Activated CD4-positive, alpha-beta T cell treated with anti-CD3 and anti-CD28 coated beads for 48 hours (primary cell): ENCODE measurements around the gene RBBP8NL.

Experiments used
- DNase-seq: peaks from one replicate; pipeline ENCODE4 v3.0.0-alpha.2; 2020

Gene RBBP8NL

DNA sequence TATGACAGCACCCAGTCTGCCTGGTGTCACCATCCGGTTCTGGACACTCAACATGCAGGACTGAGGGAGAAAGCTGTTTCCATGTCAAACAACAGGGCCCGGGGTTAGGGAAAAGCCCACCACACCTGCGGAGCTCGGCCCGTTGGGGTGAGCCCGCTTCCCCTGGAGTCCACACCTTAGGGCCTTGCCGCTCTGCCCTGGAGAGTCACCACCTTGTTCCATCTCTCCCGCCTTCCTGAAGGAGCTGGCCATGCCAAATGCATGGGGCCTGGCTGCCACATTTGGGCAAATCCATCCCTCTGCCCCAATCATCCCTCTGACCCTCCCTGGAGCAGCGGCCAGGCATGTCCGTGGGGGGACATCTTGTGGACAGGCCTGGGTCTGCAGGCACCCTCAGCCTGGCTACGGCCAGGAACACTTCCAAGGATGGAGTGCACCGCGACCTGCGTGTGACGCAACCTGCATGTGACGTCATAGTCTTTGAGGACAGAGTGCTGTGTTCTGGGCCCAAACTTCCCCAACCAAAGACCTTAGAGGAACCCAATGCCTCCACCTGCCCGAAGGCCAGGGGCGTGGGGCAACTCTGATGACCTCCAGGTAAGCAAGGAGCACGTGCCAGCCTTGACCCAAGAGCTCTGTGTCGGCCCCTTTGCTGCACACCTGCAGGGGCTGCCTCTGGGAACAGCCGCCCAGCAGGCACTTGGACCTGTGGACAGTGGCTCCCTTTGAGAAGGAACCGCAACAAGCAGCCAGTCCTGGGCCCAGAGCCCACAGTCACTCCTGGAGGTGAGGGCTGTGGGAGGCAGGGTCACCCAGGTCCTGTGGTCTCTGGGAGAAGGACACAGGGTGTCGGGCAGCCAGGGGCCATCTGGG lies 22.0 kb downstream of the RBBP8NL start:
- no peak for DNase-seq

DNA sequence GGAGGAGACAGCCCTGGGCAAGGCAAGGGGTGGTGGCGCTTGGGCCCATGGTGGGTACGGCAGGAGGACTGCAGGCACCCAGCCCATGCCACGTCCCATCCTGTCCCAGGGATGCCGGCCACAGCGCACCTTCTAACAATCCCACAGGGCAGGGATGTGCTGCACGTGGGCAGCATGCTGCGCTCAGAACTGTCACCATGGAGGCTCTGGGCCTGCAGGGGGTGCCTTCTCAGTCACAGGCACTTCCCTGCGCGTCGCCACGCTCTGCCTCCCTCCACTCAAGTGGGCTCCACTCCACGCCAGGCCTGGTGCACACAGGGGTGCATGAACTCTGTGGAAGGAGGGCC lies 22.6 kb downstream of the RBBP8NL start:
- DNase-seq = no peak

DNA sequence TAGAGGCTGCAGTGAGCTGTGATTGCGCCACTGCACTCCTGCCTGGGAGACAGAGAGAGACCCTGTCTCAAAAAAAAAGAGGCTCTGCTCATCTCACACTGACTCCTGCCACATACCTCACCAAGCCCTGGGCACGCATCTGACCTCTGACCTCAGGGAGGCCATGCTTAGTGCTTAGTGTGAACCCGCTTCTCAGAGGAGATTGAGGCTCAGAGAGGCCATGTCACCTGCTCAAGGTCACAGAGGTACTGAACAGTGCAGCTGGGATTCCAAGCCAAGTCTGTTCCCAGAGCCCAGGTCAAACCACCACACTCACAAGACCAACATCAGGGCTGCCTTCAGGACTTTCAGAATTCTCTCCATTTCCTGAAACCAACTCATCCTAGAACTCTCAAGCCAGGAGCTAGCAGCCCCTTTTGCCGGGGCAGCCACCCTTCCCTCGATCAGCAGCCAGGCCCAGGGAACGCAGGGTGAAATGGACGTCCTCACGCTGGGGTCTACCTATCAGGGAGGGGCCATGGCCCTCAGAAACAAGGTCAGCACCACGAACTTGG lies 23.1 kb downstream of the RBBP8NL start:
- no peak for DNase-seq

DNA sequence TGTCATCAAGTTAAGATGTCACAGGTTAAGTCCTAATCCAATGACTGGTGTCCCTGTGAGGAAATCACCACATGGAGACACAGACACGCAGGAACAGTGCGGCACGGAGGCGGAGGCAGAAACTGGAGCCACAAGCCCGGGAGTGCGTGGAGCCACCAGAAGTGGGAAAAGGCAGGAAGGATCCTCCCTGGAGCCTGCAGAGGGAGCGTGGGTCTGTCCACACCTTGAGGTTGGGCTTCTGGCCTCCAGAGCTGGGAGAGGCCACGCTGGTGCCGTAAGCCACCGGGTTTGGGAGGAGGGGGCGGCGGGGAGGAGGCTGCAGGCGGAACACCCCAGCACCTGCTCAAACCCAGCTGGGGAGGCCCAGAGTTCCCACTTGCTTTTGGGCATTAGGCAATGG lies 24.0 kb downstream of the RBBP8NL start:
- no peak for DNase-seq

DNA sequence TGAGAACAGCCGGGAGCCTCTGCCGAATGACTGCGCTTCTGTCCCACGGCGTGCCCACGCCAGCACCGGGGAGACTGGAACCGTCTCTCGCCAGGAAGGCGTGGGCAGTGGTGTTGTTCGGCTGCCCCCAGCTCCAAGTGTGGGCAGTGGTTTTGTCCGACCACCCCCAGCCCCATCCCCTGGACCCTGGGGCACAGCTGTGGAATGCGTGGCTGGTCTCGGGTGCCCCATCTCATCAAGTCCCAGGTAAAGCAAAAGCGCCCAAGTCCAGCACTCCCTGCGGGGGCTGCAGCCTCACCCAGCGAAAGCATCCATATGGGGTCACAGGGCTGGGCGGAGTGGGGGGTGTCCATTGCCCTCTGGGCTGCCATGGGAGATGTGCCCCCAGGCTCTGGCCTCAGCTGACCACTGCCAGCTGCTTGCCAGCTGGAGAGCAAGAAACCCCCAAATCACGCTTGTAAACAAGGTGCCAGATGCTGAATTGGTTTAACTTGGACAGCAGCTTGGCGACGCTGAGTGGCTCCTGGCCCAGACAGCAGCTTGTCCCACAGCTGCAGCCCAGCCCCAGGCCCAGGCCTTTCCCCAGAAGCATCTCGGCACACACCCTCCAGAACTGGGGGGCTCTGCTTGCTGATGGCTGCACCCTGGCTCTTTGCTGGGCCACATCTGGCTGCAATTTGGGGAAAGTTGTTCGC lies 24.7 kb downstream of the RBBP8NL start:
- no peak for DNase-seq

DNA sequence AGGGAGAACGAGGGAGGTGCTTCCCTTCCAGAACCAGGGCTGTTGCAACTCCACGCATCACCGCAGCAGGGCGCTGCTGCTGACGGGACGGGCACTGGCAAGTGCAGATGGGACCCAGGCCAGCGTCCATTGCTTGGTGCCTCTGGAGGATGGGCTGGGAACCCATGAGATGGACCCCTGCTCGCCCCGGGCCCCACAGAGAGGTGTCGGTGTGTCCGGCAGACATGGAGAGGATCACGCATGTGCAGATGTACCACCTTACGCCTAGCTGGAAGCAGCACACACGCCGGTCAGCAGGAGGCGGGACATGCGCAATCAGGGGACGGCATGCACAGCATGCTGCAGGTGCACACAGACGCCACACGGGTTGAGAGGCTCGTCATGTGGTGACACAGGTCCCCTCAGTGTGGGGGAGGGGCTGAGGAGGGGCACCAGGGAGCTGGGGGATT lies 26.0 kb downstream of the RBBP8NL start:
- DNase-seq = no peak

DNA sequence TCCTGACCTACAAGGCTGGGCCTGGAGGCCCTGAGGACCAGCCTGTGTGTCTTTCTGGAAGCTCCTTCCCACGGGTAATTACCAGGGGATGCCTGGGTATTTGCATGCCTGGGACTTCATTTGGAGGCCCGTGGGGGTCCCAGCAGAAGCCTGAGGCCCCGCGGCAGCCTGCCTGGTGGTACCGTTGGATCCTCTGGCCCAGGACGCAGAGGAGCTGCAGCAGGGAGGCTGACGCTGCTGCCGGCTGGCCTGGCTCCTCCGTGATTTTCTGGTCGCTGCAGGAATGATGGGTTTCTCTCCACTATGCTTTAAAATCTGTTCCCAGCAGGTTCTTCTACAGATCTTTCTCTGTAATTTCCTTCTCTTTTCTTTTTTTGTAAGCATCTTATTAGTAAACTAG lies 26.8 kb downstream of the RBBP8NL start:
- DNase-seq = no peak

DNA sequence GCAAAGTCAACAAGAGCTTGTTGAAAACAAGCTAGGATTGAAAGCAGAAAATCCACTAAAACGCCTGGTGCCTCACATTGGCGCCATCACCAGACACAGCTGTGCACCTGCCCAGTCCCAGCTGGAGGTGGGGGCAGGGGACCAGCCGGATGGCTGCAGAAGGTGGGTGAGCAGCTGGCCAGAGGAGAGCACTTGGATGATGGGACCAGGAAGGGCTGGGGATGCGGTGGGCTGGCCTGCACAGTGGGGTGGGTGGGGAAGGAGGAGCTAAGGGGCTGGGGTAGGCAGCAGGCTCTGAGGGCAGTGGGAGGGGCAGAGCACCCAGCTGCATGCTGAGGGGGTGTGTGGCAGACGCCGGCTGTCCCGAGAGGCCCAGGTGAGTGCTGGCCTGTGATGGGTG lies 27.3 kb downstream of the RBBP8NL start:
- DNase-seq = no peak

DNA sequence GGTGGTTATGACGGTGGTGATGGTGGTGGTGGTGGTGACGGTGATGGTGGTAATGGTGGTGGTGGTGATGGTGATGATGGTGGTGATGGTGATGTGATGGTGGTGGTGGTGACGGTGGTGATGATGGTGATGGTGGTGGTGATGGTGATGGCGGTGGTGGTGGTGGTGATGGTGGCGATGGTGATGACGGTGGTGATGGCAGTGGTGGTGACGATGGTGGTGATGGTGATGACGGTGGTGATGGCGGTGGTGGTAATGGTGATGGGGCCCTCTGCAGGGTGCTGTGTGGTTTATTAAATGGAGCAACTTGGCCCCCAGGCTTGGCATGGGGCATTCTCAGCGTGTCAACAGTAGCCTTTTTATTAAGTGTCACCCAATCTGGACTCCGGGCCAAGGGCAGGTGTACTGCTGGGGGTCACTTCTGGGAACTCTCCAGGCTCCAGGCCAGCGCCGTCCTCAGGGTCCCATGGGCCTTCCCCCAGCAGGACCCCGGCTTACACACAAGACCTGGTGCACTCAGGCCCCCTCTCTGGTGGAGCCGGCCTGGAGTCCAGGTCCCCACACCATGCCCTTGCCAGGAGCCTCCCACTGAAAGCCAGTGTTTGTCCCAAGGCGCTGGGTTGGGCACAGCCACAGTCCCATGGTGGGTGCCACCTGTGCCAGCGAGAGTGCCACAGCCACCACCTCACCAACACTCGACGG lies 29.1 kb downstream of the RBBP8NL start:
- DNase-seq = no peak

DNA sequence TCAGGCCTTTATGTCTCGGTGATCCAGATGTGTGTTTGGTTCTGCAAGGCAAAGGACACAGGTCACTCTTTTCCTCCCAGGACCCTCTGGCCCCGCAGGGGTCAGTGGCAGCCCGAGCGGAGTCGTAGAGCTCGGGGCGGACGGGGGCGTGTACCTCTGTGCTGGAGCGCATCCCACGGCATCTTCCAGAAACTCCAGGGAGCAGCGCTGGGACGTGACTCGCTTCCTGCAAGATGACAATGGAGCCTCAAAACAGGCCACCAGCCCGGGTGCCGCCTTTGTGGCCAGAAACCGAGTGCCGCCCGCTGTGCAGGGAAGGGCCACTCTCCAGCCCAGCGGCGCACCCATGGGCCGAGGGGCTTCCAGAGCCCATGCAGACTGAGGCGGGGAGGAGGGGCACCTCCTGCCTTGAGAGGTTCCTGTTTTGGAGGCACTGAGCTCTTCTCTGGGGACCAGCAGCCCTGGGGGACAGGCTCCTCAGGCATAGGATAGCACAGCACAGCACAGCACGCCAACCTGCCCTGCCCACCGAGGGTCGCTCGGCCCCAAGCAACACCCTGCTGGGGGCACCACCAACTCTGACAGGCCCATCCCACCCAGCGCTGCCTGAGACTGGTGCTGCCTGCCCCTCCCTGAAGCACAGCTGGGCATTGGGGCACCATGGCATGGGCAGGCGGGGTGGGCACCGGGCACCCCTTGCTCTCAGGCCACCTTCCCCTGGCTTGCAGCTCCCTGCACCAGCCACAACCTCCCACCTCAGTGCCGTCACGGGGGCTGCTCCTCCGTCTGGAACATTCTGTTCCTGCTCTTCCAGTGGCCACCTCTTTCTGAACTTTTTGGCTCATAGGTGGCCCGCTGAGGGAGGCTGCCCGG lies 30.7 kb downstream of the RBBP8NL start:
- DNase-seq = no peak

DNA sequence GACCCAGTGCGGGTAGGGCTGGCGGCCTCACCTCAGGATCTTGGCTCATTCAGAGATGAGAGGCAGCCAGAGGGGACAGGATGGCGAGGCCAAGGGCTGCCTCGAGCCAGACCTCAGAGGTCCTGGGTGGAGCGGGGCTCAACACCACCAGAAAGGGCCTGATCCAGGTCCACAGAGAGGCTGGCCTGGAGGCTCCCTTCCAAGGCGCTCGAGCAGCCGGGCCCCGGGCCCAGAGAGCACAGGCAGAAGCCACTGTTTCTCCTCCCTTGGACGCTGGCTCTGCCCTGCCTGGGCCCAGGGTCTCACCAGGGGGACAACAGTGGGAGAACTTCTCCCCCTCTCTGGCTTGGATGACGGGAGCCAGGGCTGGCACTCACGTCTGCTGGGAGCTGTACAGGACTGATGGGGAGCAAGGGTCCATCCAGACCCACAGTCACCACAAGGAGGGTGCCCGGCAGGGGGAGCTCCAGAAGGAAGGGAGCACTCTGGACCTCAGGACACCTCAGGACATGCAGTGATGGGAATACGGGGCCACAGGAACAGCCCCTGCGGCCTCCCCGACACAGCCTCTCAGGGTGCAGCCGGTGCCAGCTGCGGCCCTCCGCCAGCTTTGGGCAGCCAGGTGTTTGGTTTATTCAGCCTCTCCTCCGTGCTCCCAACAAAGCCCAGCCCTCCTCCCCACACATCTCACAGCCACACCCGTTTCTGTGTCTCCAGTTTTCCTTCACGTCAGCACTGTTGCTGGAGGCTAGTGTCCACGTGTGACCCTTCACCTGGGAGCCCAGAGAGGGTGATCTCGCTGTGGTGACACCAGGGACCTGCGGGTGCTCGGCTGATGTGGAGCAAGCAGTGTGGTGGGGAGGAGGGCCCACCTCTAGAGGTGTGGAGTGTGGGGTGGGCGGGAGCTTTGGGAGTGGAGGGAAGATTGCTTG lies 31.8 kb downstream of the RBBP8NL start:
- no peak for DNase-seq

DNA sequence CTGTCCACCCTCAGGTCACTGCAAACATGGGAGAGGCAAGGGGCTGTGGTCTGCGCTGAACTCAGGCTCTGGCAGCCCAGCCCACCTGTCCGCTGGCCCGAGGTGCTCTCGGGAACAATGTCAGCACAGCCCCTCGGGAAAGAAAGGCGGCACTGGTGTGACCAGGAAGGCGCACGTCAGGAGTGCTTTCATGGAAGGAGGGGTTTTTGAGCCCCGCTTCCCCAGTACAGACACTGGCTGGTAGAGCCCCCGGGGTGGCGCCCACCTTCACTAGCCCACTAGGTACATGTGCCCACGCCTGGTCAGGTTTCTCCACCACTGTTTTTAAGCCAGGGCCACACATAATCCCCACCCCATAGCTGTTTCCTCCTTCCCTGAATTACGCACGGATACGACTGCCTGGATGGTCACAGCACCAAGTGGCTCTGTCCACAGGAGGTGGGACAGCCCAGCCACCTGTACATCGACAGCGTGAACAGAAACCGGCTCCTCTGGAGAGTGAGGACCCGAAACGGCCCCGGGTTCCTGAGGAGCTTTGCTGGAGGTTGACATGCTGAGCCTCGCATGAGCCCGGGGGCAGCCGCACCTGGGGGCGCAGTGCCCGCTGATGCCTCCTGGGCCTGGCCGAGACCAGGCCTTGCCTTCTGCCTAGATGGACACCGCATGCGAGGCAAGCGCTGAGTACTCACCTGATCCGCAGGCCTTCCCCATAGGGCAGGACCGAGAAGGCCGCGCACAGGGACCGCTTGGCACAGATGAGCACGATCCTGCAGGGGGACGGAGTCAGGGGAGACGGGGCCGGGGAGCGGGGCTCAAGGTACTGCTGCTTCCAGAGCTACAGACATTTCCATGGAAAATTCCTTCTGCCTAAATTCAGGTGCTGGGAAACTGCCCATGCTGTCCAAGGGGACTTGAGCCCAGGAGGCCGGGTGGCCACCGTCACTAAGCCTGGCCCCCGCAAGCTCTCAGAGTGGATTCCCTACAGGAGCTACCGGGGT lies 32.8 kb downstream of the RBBP8NL start:
- no peak for DNase-seq

DNA sequence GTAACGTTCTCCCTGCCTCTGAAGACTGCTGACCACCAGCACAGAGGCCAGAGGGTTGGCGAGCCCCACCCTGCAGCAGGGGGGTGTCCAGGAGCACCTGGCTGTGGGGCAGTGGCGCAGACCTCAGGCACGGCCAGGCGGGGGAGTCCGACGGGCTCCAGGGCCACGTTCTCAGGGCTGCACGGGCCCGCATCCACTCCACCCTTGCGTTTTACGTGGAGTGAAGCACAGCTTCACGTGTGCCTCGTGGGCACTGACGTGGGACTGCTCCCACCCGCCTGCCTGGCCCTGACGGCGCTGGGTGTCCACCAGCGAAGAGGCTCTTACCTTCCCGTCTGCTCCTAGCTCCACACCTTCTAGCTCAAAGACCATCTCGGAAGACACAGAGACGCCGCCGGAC lies 33.5 kb downstream of the RBBP8NL start:
- no peak for DNase-seq

DNA sequence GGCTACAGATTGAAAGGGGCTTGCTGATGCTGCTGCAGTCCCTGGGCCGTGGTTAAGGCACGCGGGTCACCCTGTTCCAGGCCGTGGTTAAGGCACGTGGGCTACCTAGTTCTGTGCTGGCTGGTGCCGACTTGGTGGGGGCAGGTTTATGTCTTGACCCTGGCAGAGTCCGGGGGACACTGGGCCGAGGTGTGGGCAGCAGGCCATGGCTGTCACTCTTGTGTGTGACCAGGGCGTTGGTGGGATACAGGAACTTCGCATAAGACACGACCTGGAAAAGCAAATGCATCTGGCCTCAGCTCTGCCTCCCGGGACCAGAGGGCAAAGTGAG lies 34.0 kb downstream of the RBBP8NL start:
- no peak for DNase-seq

DNA sequence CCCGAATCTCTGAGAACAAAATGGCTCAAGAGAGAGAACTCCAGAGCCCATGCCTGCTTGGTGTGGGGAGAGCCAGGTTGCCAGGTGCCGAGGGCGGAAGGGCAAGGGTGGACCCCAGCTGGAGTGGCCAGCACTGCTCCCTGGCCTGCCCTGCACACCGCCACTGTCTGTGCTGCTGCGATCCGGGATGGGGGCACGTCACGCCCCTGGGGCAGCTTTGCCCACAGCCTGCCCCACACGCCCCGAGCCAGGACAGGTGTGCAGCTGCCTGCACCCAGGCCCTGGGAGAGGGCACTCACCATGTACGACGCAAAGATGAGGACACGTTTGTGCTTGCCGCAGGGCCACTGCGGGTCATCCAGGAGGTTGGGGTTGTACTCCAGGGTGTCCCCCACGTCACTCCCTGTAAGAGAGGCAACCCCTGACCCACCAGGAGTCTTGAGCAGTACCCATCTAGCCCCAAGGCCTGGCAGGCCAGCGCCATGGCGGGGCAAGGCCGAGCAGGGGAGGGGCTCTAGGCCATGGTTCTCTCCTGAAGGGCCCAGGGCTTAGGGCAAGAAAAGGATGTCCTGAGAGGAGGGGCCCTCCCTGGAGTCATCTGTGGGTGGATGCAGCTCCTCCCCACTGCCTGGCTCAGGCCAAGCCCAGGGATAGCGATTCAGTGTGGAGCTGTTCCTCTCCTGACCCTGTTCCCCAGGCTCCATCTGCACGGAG lies 34.6 kb downstream of the RBBP8NL start:
- DNase-seq = no peak

DNA sequence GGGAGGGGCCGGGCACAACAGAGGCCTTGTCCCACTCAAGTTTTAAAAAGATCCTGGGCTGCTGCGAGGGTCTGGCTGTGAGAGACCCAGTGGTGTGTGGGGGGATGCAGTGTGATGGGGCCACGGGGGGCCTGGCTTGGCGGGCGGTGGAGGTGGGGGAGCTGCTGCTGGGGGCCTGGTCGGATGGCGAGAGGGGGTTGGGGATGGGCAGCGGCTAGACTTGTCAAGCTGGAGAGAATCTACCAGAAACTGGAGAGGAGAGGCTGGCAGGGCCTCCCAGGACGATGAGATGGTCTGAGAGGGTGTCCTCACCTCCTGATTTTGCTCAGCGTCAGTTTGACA lies 35.3 kb downstream of the RBBP8NL start:
- DNase-seq = no peak

DNA sequence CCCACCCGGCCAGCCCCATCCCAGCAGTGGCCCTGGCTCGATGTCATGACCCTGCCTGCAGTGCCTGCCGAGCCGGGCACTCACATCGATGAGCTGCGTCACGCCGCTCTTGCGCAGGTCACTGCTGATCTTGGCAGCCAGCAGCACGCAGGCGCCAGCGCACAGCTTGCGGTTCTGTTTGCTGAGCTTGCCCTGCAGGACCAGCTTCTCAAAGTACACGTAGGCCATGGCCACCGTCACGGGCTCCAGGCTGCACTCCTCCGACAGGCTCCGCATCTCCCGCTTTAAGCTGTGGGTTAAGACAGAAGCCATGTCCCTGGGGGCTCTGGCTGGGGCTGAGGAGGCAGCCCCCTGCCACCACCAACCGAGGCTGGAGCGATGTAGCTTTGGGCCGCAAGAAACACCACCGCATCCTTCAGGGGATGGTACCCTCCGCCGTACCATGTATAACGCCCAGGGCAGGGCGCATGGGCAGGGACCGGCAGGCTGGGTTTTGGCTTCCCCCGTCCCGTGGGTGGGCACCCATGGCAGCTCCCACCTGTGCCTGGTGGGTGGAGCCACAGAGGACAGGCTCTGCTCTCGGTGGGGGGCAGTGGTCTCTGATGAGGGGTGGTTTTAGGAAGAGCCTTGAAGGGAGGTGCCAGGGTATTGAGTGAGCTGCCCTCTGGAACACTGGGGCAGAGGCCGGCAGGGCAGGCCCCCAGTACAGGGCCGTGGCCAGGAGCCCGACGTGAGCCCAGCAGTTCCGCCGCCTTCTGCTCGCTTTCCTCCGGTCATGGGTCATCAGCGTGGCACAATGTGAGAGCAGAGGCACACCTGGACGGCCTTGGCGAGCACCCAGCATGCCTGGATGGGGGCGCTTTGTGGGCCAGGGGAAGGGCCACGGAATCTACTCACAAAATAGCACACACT lies 35.9 kb downstream of the RBBP8NL start:
- DNase-seq = no peak
